ENCODE results near the gene ERCC2.

DNA sequence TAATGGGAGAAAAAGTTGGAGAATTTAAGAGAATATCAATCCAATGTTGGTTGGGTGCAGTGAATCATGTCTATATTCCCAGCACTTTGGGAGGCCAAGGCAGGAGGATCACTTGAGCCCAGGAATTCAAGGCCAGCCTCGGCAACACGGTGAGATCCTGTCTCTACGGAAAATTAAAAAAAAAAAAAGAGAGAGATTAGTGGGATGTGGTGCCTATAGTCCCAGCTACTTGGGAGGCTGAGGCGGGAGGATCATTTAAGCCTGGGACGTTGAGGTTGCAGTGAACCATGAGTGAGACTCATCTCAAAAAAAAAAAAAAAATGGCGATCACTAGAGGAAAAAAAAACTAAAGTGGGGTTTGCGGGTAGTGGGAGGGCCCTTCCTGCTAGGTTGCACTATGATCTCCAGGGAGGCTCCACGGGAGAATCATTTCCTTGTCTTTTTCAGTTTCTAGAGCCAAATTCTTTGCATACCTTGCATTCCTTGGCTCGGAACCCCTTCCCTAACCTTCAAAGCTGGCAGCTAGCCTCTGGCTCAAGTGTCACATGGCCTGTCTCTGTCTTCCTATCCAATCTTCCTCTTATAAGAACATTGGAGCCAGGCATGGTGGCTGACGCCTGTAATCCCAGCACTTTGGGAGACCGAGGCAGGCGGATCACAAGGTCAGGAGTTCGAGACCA, 5.8 kb upstream of the ERCC2 start:
- TF ChIP-seq, protein P1, sequence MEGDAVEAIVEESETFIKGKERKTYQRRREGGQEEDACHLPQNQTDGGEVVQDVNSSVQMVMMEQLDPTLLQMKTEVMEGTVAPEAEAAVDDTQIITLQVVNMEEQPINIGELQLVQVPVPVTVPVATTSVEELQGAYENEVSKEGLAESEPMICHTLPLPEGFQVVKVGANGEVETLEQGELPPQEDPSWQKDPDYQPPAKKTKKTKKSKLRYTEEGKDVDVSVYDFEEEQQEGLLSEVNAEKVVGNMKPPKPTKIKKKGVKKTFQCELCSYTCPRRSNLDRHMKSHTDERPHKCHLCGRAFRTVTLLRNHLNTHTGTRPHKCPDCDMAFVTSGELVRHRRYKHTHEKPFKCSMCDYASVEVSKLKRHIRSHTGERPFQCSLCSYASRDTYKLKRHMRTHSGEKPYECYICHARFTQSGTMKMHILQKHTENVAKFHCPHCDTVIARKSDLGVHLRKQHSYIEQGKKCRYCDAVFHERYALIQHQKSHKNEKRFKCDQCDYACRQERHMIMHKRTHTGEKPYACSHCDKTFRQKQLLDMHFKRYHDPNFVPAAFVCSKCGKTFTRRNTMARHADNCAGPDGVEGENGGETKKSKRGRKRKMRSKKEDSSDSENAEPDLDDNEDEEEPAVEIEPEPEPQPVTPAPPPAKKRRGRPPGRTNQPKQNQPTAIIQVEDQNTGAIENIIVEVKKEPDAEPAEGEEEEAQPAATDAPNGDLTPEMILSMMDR (IDR thresholded peaks at IDR 0.05), result no peak
- TF ChIP-seq POLR2A (IDR thresholded peaks at IDR 0.05), result no peak
